Measurements from ENCODE around the gene AKAP13.
A peak's percentile ranks its signal among the peaks of the same experiment; 100 is the strongest.
"Not testable (repeated sequence)": the region's sequence is repeated elsewhere in the genome, so short reads cannot be mapped to it uniquely, and the experiment has no call there.

The AKAP13 gene, protein sequence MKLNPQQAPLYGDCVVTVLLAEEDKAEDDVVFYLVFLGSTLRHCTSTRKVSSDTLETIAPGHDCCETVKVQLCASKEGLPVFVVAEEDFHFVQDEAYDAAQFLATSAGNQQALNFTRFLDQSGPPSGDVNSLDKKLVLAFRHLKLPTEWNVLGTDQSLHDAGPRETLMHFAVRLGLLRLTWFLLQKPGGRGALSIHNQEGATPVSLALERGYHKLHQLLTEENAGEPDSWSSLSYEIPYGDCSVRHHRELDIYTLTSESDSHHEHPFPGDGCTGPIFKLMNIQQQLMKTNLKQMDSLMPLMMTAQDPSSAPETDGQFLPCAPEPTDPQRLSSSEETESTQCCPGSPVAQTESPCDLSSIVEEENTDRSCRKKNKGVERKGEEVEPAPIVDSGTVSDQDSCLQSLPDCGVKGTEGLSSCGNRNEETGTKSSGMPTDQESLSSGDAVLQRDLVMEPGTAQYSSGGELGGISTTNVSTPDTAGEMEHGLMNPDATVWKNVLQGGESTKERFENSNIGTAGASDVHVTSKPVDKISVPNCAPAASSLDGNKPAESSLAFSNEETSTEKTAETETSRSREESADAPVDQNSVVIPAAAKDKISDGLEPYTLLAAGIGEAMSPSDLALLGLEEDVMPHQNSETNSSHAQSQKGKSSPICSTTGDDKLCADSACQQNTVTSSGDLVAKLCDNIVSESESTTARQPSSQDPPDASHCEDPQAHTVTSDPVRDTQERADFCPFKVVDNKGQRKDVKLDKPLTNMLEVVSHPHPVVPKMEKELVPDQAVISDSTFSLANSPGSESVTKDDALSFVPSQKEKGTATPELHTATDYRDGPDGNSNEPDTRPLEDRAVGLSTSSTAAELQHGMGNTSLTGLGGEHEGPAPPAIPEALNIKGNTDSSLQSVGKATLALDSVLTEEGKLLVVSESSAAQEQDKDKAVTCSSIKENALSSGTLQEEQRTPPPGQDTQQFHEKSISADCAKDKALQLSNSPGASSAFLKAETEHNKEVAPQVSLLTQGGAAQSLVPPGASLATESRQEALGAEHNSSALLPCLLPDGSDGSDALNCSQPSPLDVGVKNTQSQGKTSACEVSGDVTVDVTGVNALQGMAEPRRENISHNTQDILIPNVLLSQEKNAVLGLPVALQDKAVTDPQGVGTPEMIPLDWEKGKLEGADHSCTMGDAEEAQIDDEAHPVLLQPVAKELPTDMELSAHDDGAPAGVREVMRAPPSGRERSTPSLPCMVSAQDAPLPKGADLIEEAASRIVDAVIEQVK (N-terminal part only)

DNA sequence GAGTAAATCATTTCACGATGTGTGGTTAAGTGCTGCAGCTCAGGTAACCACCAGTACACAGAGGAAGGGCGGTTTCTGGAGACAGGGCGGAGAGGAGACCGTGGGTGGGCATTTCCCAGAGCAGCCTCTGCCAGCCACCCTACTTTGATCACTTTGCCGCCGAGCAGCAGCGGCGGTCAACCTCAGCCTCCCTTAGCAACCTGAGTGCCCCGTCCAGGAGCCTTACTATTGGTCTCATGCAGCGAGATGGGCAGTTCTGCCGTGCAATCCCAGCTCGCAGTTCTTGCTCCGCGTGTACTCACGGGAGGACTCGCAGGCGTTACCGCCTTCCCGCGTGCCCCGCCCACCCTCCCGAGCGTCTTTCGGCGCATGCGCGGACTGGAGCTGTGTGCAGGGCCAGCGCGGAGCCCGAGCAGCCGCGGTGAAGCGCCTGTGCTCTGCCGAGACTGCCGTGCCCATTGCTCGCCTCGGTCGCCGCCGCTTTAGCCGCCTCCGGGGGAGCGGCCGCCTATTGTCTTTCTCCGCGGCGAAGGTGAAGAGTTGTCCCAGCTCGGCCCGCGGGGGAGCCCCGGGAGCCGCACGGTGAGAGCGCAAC lies at the start of gene AKAP13:
Gene AKAP13, plus strand, starts transcription at position 387 of the 595 bp plus-strand sequence. CDS start 105,118 bp downstream, outside the sequence.
- DNase-seq: peak; percentile 97

GRCh38 chr15:85330901-85331588 lies 49.4 kb upstream of the AKAP13 start:
- DNase-seq: peak; percentile 82

DNA sequence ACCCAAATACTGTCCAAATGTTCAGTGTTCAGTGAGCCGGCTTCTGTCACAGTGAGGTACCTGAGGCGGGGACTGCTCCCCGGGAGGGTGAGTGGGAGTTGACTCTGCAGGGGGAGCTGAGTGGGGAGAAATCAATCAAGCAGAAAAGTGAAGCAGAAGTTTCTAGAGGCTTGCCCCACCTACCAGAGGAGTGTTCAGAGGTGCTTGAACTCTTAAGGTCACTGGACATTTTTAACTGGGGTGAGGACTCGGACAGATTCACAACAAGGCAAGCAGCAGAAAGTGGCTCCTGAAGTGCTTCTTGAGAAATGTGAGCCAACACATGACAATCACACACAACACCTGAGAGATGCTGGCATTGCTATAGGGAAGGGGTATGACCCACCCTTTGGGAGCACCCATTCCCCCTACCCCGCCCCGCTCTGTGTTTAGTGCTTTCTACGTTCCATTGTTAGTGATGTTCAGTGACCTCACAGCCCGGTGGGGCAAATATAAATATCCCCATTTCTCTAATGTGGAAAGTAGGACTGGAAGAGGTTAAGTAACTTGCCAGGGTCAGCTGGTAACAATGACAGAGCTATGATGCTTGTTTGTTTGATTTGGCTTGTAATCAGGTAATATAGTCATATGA lies 48.6 kb upstream of the AKAP13 start:
- DNase-seq: no peak

GRCh38 chr15:85333132-85333831 lies 47.1 kb upstream of the AKAP13 start:
- DNase-seq: no peak

- no peak for DNase-seq
Observed at GRCh38 chr15:85334241-85334640, 46.2 kb upstream of the AKAP13 start.

- no peak for DNase-seq
Observed at GRCh38 chr15:85335193-85335942, 45.0 kb upstream of the AKAP13 start.

GRCh38 chr15:85336880-85337279 lies 43.5 kb upstream of the AKAP13 start:
- no peak for DNase-seq

DNA sequence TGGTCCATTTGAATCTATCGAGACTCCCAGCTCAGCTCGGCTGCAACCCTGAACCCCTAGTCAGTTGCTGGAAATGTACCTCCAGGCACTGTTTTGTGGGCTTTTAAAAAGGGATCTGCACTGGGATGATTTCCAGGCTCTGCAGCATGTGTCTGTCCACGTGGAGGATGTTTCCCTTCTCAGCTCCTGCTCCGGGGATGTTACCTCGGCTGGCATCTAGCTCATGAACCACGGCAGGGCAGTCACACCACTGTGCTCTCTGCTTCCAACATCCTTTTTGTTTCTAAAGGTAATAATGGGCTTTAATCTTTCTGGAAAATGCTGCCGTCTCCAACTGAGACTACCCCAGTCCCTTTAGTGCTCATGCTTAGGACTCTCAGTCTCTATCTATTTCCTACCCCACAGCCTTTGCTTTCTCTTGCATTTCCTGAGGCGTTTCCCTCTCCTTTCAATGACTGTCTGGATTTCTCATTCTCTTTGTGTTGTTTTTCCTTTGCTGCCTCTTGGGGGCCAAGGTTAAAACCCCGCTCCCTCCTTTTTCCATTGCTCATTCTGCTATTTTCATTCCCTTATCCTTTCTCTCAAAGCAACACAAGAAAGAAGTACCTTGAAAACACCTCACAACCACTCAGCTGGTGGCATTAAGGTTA lies 42.9 kb upstream of the AKAP13 start:
- DNase-seq: no peak

DNA sequence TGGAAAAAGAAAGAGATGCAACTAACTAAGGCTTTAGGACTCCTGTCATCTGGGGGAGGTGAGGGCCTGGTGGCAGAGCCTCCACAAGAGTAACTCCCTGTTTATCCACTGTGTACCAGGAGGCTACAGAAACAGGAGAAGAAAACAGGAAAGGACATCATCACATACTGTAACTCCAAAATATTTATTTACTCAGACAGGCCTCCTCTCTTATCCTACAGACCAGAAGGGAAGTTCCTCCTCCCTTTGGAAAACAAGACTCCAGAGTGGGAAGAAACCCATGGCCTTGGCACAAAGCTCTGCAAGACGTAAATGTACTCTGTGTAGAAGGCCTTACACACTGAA lies 40.1 kb upstream of the AKAP13 start:
- DNase-seq: no peak

DNA sequence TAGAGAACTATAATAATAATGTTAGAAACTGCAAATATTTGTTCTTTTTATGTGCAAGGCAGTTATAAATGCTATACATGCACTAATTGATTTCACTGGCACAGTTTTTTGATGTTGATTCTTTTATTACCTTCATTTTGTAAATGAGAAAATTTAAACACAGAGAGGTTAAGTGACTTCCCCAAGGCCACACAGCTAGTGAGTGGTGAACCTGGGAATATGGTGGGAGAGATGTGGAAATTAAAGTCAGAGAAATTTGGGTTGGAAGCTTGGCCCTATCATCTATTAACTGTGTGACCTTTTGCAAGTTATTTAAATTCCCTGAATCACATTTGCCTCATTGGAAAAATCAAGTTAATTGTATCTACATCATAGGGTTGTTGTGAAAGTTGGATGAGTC lies 39.6 kb upstream of the AKAP13 start:
- no peak for DNase-seq

- DNase-seq: not testable (repeated sequence)
Observed at GRCh38 chr15:85342163-85342562, 38.2 kb upstream of the AKAP13 start.

DNA sequence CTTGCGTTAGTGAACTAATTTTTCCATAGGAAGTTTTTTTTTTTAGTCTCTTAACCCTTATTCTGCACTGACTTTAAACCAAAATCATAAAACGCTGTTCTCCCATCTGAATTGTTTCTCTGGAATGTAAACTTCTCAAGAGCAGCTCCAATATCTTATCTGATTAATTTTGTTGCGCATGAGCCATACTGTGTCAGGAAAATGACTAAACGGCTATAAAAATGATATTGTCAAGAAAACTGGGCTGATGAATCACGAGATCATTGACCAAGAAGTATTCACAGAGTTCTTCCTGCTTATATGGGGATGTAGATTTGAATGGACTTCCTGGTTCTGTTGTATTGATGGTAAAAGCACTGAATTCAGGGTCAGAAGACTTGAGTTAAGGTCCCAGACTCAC lies 37.0 kb upstream of the AKAP13 start:
- not testable (repeated sequence) for DNase-seq

GRCh38 chr15:85344241-85344640 lies 36.2 kb upstream of the AKAP13 start:
- not testable (repeated sequence) for DNase-seq

DNA sequence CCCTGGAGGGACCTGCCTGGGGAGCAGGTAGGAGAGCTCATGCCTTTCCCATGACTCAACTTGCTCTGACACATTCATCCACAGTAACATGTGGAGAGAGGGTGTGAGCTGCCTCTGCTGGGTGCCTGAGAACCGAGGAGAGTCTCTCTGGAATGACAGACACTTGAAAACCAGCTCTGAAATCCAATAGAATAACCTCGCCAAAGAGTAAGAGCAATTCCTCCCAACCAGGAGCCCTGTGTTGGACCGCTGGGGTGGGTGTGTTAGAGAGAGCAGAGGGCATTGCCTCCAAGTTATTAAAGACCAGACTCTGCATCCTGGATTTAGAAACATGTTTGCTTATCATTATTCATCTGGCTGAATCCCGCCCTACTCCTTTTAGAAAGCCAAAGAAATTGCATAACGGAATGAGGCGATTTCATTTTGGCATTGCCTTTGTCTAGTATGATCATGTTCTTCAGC lies 35.7 kb upstream of the AKAP13 start:
- not testable (repeated sequence) for DNase-seq

- not testable (repeated sequence) for DNase-seq
Observed at GRCh38 chr15:85345196-85345918, 35.0 kb upstream of the AKAP13 start.

DNA sequence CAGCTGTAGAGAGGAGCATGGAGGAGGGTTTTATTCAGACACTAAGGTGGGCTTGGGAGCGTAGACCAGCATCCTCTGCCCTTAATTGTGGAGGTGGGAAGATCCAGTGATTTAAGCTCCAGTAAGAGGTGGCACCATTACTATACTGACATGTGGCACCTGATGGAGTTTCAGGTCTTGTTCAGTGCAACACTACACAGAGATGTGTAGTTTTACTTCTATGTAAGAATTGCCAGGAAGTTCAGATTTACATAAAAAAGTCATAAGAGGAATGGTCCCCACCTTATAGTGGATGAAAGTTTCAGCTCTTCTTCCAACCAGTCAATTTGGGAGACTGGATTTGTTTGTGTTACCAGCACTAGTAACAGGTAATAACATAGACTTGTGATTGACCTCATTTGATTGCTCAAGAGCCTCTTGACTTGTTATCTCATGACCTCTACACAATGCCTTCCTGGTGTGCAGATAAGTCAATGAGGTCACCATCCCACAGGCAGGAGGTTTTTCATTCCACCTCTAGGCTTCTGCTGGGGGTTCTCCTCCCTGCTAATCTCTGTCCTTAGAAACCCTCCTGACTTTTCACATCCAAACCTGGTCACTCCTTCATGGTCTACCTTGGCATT lies 33.8 kb upstream of the AKAP13 start:
- not testable (repeated sequence) for DNase-seq

- not testable (repeated sequence) for DNase-seq
Observed at GRCh38 chr15:85347264-85348047, 32.9 kb upstream of the AKAP13 start.

Data from SHP77 treated with DMSO at 0.1 percent for 48 hours (cell line).